Measurements from ENCODE around the gene ANKDD1A. TPM values are rescaled to one million over a fixed set of nuclear protein-coding genes. Genes with fewer than 3 reads are reported as not detected.
A peak's percentile ranks its signal among the peaks of the same experiment; 100 is the strongest.

The ANKDD1A gene
- total RNA-seq, 2 experiments from 2014 or later = 10.9 to 12.6 TPM

DNA sequence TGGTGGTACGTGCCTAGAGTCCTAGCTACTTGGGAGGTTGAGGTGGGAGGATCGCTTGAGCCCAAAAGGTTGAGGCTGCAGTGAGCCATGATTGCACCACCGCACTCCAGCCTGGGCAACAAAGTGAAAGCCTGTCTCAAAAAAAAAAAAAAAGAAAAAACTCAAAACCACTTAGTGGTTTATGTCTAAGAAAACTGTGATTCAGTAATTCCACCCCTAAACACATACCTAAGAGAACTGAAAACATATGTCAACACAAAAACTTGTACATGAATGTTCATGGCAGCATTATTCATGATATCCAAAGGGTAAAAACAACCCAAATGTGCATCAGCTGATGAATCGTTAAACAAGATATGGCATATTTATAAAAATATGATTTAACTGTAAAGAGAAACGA is 63.7 kb downstream of the ANKDD1A start:
- Mint-ChIP-seq H3K27ac (no peak overlapping the region), H3K9me3 (no peaks in the 10 kb centered on the region), H3K4me3 (no peak overlapping the region), H3K4me1 (peaks cover 2% of the 10 kb centered on the region), H3K27me3 (no peaks in the 10 kb centered on the region), H3K36me3 (peaks cover 9% of the 10 kb centered on the region)
- DNase-seq (no peak), ATAC-seq (ENCODE audit: low read depth) (no peak)
- POLR2A ChIA-PET = no interaction called here

DNA sequence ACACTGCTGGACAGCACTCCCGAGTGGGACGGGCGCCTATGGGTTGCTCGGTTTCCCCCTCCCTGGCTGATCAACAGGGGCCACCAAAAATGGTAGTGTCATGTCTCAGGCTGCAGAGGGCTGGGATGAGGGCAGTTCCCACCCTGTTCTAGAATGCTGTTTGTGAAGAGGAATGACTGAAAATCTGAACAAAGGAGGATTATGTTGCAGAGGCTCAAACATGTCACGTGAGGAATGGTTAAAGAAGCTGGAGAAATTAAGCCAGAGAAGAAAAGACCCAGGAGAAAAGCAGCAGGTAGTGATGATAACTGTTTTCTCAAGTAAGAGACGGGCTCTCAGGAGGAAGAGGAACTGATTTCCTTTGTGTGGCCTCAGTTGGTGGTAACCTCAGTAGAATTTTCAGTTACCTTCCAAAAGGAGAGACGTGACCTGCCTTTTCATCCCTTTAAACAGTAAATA is 67.6 kb downstream of the ANKDD1A start:
- POLR2A ChIA-PET = no interaction called here
- H3K4me3 Mint-ChIP-seq = no peak overlapping the region
- H3K4me1 Mint-ChIP-seq = peaks cover 7% of the 10 kb centered on the region
- ATAC-seq (ENCODE audit: low read depth) (no peak), DNase-seq (no peak)
- H3K27ac Mint-ChIP-seq = no peak overlapping the region
- peaks cover 11% of the 10 kb centered on the region for H3K36me3 Mint-ChIP-seq
- H3K9me3 Mint-ChIP-seq = no peaks in the 10 kb centered on the region
- no peaks in the 10 kb centered on the region for H3K27me3 Mint-ChIP-seq

GRCh38 chr15:64981812-64982431 is 70.2 kb downstream of the ANKDD1A start:
- Mint-ChIP-seq H3K36me3 (peaks cover 14% of the 10 kb centered on the region), H3K27me3 (no peaks in the 10 kb centered on the region), H3K9me3 (no peaks in the 10 kb centered on the region), H3K27ac (no peak overlapping the region), H3K4me1 (peaks cover 16% of the 10 kb centered on the region), H3K4me3 (no peak overlapping the region)
- POLR2A ChIA-PET = no interaction called here
- DNase-seq (no peak), ATAC-seq (ENCODE audit: low read depth) (no peak)

- POLR2A ChIA-PET = no interaction called here
- Mint-ChIP-seq H3K27me3 (no peaks in the 10 kb centered on the region), H3K9me3 (no peaks in the 10 kb centered on the region), H3K4me3 (no peak overlapping the region), H3K4me1 (peaks cover 20% of the 10 kb centered on the region), H3K36me3 (peaks cover 14% of the 10 kb centered on the region), H3K27ac (no peak overlapping the region)
- no peak for DNase-seq
- no peak for ATAC-seq (ENCODE audit: low read depth)
Observed at GRCh38 chr15:64982472-64982871, 70.8 kb downstream of the ANKDD1A start.

DNA sequence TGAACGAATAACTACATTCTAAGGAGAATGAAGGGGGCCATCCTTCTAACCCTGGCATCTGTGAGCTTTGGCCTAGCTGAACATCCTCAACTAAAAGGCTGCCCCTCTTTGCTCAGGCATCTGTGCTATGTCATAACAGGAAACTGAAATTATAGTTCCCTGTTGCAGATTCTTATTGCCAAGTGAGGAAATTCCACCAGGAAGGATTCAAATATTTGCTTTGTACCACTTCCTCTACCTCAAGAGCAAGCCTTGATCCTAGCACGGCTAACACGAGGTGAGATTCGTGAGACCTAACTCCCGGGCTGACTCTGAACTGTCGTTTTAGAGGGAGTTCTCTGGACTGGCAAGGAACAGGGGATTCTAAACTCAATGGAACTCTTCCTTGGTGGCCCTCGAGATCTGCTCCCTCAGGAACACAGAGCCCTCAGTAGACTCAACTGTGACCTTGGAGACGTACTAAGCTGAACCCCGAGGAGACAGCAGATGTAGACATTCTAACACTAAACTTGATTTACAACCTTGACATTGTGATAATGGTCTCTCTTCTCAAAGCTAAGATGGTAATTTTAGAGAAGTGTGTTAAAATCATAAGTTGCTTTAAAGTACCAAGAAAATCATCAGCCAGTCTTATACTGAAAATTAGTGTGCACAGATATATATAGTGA is 73.8 kb downstream of the ANKDD1A start:
- H3K4me1 Mint-ChIP-seq = peaks cover 34% of the 10 kb centered on the region
- ATAC-seq (ENCODE audit: low read depth) = no peak
- no peaks in the 10 kb centered on the region for H3K27me3 Mint-ChIP-seq
- POLR2A ChIA-PET = interaction anchor here (0.7 to 1.1 kb wide), 2 partner anchors 109 to 310 kb away, joined by 3 to 6 read pairs; no protein-coding TSS in a partner anchor
- DNase-seq = no peak
- peaks cover 10% of the 10 kb centered on the region for H3K36me3 Mint-ChIP-seq
- H3K9me3 Mint-ChIP-seq = no peaks in the 10 kb centered on the region
- H3K4me3 Mint-ChIP-seq = no peak overlapping the region
- H3K27ac Mint-ChIP-seq = peak overlapping the region; percentile 42

GRCh38 chr15:64987136-64987535 is 75.4 kb downstream of the ANKDD1A start:
- POLR2A ChIA-PET = no interaction called here
- ATAC-seq (ENCODE audit: low read depth) (no peak), DNase-seq (no peak)
- Mint-ChIP-seq H3K36me3 (peaks cover 10% of the 10 kb centered on the region), H3K27ac (no peak overlapping the region), H3K9me3 (no peaks in the 10 kb centered on the region), H3K4me1 (peaks cover 37% of the 10 kb centered on the region), H3K27me3 (no peaks in the 10 kb centered on the region), H3K4me3 (no peak overlapping the region)

DNA sequence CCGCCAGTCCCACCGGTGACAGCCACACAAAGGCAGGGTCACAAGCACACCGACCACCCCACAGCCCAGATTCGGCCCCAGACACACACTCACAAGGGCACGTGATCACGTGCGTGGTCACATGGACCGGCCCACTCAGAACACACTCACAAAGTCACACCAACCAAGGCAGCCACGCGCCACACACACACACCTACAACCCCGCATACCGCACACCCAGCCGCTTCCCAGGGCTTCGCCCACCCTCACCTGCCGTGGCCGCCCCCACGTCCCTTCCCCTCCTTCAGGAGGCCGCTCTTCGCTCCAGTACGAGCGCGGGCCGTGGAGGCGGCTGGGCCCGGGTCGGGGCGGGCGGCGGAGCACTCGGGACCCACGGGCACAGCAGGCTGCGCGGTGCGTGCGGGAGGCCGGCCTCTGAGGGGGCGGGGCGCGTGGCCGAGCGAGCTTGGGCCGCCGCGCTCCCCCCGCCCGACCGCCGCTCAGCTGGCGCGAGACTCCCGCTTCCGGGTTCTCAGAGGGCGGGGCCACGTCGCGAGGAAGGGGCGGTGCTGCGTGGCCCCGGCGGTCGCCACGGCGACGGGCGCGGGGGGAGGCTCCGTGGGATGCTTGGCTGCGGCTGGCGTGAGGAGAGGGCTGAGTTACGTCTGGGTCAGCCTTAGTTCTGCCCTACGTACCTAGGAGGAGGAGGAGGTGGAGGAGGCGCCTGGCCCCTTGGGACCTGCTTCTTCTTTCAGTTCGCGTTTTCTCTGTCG is 77.9 kb downstream of the ANKDD1A start, which contains the start of gene SPG21:
SPG21 (minus strand) TSS at position 499 of the 752 bp plus-strand sequence. CDS start 6,345 bp downstream, outside the sequence.
- H3K27me3 Mint-ChIP-seq = no peaks in the 10 kb centered on the region
- H3K4me1 Mint-ChIP-seq = peaks cover 37% of the 10 kb centered on the region
- POLR2A ChIA-PET = interaction anchor here (0.6 to 1.8 kb wide), 6 partner anchors 96 to 607 kb away, joined by 3 to 10 read pairs (median 3); partner anchors contain the start of gene RNU5B-1
- H3K36me3 Mint-ChIP-seq = peaks cover 2% of the 10 kb centered on the region
- no peaks in the 10 kb centered on the region for H3K9me3 Mint-ChIP-seq
- DNase-seq (peak; percentile 97), ATAC-seq (ENCODE audit: low read depth) (peak; percentile 94)
- H3K4me3 Mint-ChIP-seq = peak within 1 kb of the TSS; percentile 94
- peak within 1 kb of the TSS; percentile 90 for H3K27ac Mint-ChIP-seq

DNA sequence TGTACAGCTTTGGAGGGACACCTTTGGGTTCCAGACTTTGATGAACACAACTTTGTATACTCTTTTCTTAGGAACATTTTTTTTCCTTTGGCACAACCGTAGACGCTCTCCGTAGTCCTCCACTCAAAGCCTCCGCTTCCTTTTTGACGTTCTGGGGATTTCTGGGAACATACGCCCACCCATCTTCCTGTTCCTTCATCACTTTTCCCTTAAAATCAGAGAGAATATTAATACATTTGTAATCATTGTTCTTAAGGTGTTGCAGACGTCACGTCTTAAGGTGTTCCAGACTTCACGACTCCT is 78.4 kb downstream of the ANKDD1A start:
- DNase-seq = no peak
- no peak for ATAC-seq (ENCODE audit: low read depth)
- POLR2A ChIA-PET = interaction anchor here (0.6 to 1.8 kb wide), 4 partner anchors 96 to 607 kb away, joined by 3 to 10 read pairs (median 3); partner anchors contain the start of gene RNU5B-1
- H3K27ac Mint-ChIP-seq = peak overlapping the region; percentile 90
- H3K9me3 Mint-ChIP-seq = no peaks in the 10 kb centered on the region
- peaks cover 36% of the 10 kb centered on the region for H3K4me1 Mint-ChIP-seq
- H3K27me3 Mint-ChIP-seq = no peaks in the 10 kb centered on the region
- peak overlapping the region; percentile 94 for H3K4me3 Mint-ChIP-seq
- H3K36me3 Mint-ChIP-seq = peaks cover 2% of the 10 kb centered on the region

DNA sequence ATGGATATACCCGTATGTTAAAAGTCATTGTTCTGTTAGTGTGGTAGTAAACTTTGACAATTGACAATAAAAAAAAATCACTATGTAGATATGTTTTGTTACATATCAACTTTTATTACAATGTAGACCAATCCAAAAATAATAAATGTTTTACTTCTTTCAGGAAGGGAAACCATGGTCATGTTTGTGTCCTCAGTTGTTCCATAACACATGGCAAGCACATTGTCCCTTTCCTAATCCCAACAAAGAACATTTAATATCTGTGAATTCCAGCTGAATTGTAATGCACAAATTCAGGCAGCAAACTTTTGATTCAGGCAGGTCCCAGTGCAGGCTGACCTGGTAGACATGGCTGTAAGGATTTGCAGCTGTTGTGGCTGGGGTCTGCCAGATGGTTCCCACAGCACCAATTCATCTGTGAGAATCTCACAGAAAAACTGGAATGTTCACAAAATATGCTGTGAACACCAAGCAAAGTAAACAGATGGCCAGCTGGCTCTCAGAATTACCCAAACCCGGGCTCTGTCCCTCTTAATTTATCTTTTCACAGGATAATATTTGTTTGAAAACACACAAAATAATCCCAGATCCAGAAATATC is 79.9 kb downstream of the ANKDD1A start:
- Mint-ChIP-seq H3K27ac (no peak overlapping the region), H3K4me3 (no peak overlapping the region), H3K36me3 (peaks cover 2% of the 10 kb centered on the region)

DNA sequence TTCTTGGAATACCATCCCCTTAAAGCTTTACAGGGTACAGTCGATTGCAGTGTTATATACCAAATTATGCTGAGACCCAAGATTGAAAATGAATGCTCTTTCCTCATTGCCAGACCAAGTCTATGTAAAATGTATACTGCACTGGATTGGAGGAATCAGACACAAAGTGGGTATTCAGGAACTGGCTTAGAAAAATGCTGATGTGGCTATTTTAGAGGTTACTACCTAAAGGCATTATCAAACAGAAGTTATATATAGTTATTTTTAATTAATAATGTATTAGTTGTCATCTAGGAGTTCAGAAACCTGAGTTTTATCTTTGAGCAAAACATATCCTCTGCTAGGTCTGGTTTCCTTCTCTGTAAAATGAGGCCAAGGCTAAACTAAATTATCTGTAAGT is 81.6 kb downstream of the ANKDD1A start:
- DNase-seq (no peak), ATAC-seq (ENCODE audit: low read depth) (no peak)
- peaks cover 3% of the 10 kb centered on the region for H3K27me3 Mint-ChIP-seq
- no peaks in the 10 kb centered on the region for H3K9me3 Mint-ChIP-seq
- no peaks in the 10 kb centered on the region for H3K36me3 Mint-ChIP-seq
- H3K27ac Mint-ChIP-seq = peak overlapping the region; percentile 78
- peaks cover 18% of the 10 kb centered on the region for H3K4me1 Mint-ChIP-seq
- peak overlapping the region; percentile 61 for H3K4me3 Mint-ChIP-seq
- POLR2A ChIA-PET = interaction anchor here (2.0 kb wide), 1 partner anchor 311 kb away, joined by 7 read pairs; the partner anchor contains the start of gene RNU5B-1

More for the DNA sequence above, 79.9 kb downstream of the ANKDD1A start:
- Mint-ChIP-seq H3K9me3 (no peaks in the 10 kb centered on the region), H3K27me3 (peaks cover 3% of the 10 kb centered on the region), H3K4me1 (peaks cover 29% of the 10 kb centered on the region)
- POLR2A ChIA-PET = interaction anchor here (0.5 to 2.0 kb wide), 2 partner anchors 293 to 313 kb away, joined by 4 to 7 read pairs; partner anchors contain the start of gene RNU5B-1
- ATAC-seq (ENCODE audit: low read depth) = no peak
- DNase-seq = no peak

DNA sequence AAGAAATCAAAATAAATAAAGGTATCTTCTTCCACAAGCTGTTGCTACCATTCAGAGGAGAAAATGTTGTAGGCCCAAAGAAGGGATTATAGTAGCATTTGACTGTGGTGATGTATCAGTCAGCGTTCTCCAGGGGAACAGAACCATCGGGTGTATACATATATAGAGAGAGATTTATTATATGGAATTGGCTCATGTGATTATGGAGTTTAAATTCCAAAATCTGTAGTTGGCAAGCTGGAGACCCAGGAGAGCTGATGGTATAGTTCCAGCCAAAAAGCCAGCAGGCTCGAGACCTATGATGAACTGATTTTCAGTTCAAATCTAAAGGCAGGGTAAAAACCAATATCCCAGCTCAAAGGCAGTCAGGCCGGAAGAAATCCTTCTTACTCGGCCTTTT is 85.4 kb downstream of the ANKDD1A start:
- Mint-ChIP-seq H3K27me3 (peaks cover 3% of the 10 kb centered on the region), H3K4me1 (peaks cover 5% of the 10 kb centered on the region), H3K9me3 (no peaks in the 10 kb centered on the region), H3K36me3 (no peaks in the 10 kb centered on the region), H3K27ac (no peak overlapping the region), H3K4me3 (no peak overlapping the region)
- no peak for DNase-seq
- no peak for ATAC-seq (ENCODE audit: low read depth)
- POLR2A ChIA-PET = interaction anchor here (0.9 kb wide), 1 partner anchor 8 kb away, joined by 3 read pairs; no protein-coding TSS in a partner anchor

GRCh38 chr15:64997745-64998375 is 86.2 kb downstream of the ANKDD1A start:
- POLR2A ChIA-PET = interaction anchor here (0.9 kb wide), 1 partner anchor 7 kb away, joined by 3 read pairs; no protein-coding TSS in a partner anchor
- ATAC-seq (ENCODE audit: low read depth) = no peak
- Mint-ChIP-seq H3K4me1 (peaks cover 4% of the 10 kb centered on the region), H3K9me3 (no peaks in the 10 kb centered on the region), H3K27me3 (peaks cover 3% of the 10 kb centered on the region), H3K36me3 (peaks cover under 1% of the 10 kb centered on the region), H3K4me3 (no peak overlapping the region), H3K27ac (no peak overlapping the region)
- DNase-seq = no peak
